Testis (tissue), 2 donors: Measurements from ENCODE around the gene ARHGAP44.

Experiments used
- CTCF ChIP-seq, 3 experiments: fragments of 450-650 bp in 2 of 3; fragments of 200-600 bp in 1 of 3; sonication (generic) in 1 of 3; IDR thresholded peaks; one replicate each; pipeline ENCODE4 v1.5.1; 2016 to 2019; ENCODE audit warnings: antibody characterized with exemption in 3 of 3, mild to moderate bottlenecking in 2 of 3, moderate library complexity in 1 of 3
- POLR2A ChIP-seq: fragments of 450-650 bp; IDR thresholded peaks from one replicate; pipeline ENCODE4 v1.6.1; 2017; ENCODE audit warnings: antibody characterized with exemption, mild to moderate bottlenecking, moderate library complexity

- TF ChIP-seq CTCF (IDR thresholded peaks at IDR 0.05) = no peak
- no peak for TF ChIP-seq POLR2A
Measured at GRCh38 chr17:12940699-12941098, 151.4 kb downstream of the ARHGAP44 start.
